ENCODE results near the gene ZNF653.
"Not testable (repeated sequence)": the region's sequence is repeated elsewhere in the genome, so short reads cannot be mapped to it uniquely, and the experiment has no call there.

The ZNF653 gene

GRCh38 chr19:11453468-11454341 lies 51.9 kb downstream of the ZNF653 start:
- DNase-seq: no peak

DNA sequence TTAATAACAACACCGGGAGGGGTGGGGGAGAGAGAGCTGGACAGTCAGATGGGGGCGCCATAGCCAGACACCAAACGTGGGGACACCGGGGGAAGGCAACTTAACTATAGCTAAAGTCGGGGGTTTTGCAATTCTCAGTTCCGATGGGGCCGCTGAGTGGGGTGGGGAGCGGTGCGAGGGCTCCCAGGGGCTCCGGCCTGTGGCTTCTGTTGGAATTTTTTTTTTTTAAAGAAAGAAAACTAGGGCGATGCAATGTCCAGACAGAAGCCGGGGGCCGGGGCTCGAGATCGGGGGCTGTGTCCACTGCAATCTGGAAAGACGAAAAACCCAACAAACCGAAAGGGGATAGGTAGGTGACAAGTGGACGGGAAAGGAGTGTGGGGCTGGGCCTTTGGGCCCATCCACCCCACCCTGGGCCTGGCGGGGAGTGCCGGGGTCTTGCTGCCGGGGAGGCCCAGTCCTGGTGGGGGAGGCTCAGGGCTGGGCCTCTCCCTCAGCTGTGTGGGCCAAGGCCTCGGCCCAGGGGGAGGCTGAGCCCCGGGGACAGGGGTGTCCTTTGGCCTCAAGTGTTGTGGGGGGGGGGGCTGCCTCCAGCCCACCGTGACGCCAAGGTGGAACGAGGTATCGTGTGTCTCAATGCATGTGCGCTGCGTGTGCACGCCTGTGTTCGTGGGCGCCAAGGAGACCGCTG lies 52.9 kb downstream of the ZNF653 start:
- no peak for DNase-seq

GRCh38 chr19:11451871-11452619 lies 53.6 kb downstream of the ZNF653 start:
- DNase-seq: no peak

DNA sequence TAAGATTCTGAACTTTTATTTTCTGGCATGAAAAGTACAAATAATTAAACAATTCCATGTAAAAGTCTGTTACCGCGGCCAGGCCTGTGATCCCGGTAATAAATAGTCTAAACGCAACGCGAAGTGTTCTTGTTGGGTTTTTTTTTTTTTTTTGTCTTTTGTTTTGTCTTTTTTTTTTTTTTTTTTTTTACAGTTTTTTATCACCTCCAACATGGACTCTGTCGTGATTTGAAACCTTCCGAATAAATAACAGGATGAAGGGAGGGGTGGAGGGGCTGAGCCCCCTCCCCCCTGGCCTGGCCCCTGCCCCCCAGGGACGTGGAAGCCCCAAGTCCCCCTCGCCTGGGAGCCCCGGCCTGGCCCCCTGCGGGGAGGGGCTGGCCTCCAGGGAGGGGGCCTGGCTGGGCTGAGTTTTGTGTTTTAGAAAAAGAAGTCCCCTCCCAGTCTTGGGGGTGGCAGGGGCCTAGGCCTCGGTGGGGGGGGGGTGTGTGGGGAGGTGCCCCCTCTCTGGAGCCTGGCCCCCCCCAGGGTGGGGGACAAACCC lies 54.2 kb downstream of the ZNF653 start:
- no peak for DNase-seq

DNA sequence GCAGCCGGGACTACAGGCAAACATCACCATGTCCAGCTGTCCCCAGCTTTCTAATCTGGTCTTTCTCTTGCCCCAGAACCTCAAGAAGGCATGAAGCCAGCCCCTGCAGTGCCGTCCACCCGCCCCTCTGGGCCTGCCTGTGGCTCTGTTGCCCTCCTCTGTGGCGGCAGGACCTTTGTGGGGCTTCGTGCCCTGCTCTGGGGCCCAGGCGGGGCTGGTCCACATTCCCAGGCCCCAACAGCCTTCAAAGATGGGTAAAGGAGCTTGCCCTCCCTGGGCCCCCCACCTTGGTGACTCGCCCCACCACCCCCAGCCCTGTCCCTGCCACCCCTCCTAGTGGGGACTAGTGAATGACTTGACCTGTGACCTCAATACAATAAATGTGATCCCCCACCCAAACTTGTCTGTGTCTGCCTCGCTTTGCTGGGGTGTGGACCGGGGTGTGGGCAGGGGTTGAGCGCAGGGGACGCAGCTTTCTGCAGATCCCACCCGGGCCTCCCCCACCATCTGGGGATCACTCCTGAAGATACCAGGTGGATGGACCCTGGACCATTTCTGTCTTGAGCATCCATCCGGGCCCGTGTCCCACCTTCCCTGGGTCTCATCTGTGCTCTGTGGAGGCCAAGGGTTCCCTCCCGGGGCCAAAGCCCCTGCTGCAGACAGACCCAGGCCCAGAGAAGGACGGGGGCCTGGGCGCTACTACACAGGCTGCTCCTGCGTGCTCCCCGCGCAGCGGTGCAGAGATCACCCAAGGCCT lies 54.9 kb downstream of the ZNF653 start:
- DNase-seq: no peak

DNA sequence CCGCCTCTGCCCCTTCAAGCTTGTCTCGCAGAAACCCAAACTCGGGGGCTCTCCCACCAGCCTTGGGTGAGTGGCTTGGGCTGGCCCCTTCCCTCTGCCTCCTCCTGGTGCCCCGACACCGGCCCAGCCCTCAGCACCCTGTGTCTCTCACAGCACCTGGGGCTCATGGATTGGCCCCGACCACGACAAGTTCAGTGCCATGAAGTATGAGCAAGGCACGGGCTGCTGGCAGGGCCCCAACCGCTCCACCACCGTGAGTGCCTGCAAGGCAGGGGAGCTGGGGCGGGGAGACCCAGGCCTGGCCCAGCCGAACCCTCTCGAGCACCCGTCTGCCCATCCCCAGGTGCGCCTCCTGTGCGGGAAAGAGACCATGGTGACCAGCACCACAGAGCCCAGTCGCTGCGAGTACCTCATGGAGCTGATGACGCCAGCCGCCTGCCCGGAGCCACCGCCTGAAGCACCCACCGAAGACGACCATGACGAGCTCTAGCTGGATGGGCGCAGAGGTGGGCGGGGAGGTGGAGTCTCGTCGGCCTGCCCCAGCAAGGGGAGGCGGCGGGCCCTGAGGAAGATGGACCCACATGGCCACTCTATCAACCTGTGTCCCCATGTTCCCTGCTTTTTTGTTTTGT lies 56.6 kb downstream of the ZNF653 start:
- DNase-seq: no peak

GRCh38 chr19:11448410-11448809 lies 57.2 kb downstream of the ZNF653 start:
- DNase-seq: no peak

GRCh38 chr19:11447347-11448262 lies 58.0 kb downstream of the ZNF653 start:
- DNase-seq: no peak

- DNase-seq: no peak
Measured at GRCh38 chr19:11446652-11447301, 58.9 kb downstream of the ZNF653 start.

GRCh38 chr19:11446271-11446651 lies 59.4 kb downstream of the ZNF653 start:
- DNase-seq: no peak

- DNase-seq: no peak
Measured at GRCh38 chr19:11445141-11445540, 60.5 kb downstream of the ZNF653 start.

DNA sequence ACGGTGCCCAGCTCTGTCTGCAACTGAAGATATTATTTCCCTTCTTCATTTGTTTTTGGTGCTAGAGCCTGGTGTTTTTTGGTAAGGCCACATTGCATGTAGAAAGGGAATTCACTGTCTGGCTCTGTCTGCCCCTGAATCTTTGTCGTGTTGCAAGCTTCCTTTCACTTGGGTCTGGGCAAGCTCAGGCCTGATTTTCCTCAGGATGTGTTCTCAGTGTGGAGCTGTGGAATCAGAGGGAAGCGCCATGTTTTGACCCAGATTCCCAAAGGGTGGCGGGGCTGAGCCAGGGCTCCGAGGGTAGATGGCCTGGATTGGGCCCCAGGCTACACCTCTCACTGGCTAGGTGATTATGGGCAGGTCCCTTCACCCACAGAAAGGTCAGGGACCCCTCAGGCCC lies 61.6 kb downstream of the ZNF653 start:
- DNase-seq: no peak

GRCh38 chr19:11437955-11438354 lies 67.7 kb downstream of the ZNF653 start:
- no peak for DNase-seq

- DNase-seq: no peak
Measured at GRCh38 chr19:11435833-11436313, 69.8 kb downstream of the ZNF653 start.

- peak; percentile 100 for DNase-seq
Measured at GRCh38 chr19:11435057-11435832, 70.4 kb downstream of the ZNF653 start, which contains the start of the genes ODAD3 and PRKCSH. Gene ODAD3, minus strand, starts transcription at chr19:11435121. Its CDS starts 105 bp downstream, at chr19:11435016. Gene PRKCSH, plus strand, starts transcription at chr19:11435635. Its CDS starts 483 bp downstream, at chr19:11436118.

DNA sequence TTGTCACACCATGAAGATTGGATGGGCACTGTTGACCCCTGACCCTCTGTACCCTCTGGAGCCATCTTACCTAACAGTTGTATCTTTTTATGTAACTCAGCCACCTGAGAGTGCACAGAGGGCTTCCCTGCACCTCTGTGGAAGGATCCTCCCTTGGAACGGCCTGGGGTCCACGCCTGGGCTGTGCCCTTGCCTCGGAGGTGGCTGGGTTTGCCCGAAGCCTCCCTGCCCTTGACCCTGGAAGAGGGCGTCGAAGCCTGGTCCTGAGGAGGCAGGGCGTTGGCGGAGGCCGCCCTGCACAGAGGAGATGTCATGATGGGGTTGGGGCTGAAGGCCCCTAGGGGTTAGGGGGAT lies 71.0 kb downstream of the ZNF653 start:
- no peak for DNase-seq

- not testable (repeated sequence) for DNase-seq
Measured at GRCh38 chr19:11433526-11433925, 72.1 kb downstream of the ZNF653 start.

Measured in femur (tissue), 1 donor.